HEK293 (cell line): ENCODE data around the gene COL4A3.

ENCODE experiments used
- HIC1 ChIP-seq: fragments of 450-650 bp; formaldehyde crosslinking; IDR thresholded peaks from 2 replicates; pipeline ENCODE4 v1.5.1; 2016; ENCODE audit warnings: missing biosample characterization, missing genetic modification characterization
- TRIM28 ChIP-seq: IDR thresholded peaks from 2 replicates; pipeline ENCODE4 v1.6.1; 2011; ENCODE audit warnings: low read length, control low read depth, borderline replicate concordance
- ZNF362 ChIP-seq: fragments of 450-650 bp; formaldehyde crosslinking; IDR thresholded peaks from 2 replicates; pipeline ENCODE4 v1.5.1; 2016; ENCODE audit warnings: missing biosample characterization, missing genetic modification characterization

GRCh38 chr2:227146456-227146855, 18.0 kb upstream of the COL4A3 start:
- no peak for TF ChIP-seq TRIM28
- TF ChIP-seq ZNF362 (tag by site-specific recombination), result no peak
- no peak for TF ChIP-seq HIC1 (tag by site-specific recombination)
